GM18526 (cell line): ENCODE results near the gene ZNF628.
A peak's percentile ranks its signal among the peaks of the same experiment; 100 is the strongest.

Experiments
- POLR2A ChIP-seq: IDR thresholded peaks from 3 replicates; pipeline ENCODE4 v1.6.1; 2011; ENCODE audit not compliant: insufficient read length; ENCODE audit errors: extremely low read depth

Gene ZNF628

DNA sequence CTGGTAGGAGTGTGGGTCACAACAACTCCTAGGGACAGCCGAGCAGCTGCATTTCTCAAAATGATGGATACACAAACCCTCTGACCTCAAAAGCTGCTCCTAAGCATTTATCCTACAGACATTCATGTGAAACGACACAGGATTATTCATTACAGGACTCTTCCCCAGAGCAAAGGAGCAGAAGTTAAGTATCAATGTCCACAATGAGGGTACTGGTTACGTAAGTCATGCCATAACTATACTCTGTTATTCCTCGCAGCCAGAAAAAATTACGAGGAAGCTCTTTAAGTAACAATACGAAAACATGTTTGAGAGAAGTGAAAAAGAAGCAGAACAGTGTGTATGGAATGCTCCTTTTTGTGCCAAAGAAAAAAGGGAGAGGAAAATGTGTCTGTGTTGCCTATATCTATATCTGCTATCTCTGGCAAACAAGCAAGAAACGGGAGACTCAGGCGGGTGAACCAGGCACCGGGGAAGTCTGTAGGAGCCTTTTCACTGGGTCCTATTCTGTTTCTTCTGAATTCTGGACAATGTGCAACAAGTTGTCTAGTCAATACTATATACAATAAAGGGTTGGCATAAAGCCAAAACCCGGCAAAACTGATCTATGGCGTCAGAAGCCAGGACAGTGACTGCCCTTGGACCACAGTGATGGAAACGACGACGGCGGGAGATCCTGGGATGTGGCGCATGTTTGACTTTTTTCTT lies 16.3 kb upstream of the ZNF628 start:
- no peak for TF ChIP-seq POLR2A

DNA sequence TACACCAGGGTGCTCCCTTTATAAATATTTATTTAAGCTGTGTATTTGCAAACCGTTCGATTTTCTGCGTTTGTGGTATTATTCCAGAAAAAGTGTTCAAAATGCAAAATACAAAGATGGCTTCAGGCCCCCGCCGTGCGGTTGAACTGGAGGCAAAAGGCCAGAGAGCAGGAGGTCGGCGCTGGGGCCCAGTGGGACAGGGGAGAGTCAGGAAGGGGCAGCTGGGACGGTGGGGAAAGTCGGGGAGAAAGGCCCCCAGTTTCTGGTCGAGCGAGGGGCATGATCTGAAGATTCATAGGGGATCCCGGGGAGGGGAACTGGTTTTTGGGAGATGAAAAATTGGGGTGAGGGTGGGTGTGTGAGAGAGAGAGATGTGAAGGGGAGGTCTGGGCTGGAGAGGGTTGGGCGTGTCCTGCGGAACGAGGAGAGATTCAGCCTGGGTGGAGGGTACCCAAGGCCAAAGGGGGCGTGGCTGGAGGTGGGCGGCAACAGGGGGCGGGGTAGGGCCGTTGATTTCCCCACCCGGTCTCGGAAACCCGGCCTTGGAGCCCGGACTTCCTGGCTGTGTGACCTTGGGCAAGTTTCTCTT lies 15.7 kb upstream of the ZNF628 start:
- no peak for TF ChIP-seq POLR2A

DNA sequence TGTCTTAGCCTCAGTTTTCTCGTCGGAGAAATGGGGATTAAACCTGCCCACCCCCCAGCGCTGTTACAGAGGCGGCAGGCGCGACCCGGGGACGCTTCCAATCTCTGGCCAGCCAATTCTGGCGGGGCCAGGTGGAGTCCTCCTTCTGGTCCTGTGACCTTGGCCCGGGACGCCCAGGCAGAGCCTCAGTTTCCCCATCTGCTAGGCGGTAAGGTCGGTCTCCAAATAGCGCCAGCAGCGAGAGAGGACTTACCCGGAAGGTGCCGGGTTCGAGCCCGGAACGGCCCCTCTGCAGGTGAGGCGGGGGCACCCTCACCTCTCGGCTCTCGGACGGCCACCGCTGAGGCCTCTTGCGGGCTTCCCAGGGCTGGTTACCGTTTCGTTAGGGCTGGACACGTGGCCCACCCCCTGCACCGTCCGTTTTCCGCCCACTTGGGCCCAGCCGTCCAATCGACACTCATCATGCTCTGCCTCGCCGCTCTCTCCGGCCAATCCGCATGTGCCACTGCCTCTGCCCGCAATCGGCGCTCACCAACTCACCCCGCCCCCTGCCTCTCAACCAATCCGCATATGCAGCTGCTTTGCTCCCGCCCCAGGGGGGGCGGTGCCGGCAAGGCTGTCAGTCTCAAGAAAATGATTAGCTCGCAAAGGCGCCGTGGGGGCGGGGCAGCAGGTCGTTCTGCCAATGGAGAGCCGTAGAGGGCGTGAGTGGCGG lies 15.0 kb upstream of the ZNF628 start, which contains the start of gene ISOC2:
ISOC2 (minus strand) TSS at position 384 of the 715 bp plus-strand sequence. CDS start 5,156 bp downstream, outside the sequence.
- peak; percentile 73 for TF ChIP-seq POLR2A

DNA sequence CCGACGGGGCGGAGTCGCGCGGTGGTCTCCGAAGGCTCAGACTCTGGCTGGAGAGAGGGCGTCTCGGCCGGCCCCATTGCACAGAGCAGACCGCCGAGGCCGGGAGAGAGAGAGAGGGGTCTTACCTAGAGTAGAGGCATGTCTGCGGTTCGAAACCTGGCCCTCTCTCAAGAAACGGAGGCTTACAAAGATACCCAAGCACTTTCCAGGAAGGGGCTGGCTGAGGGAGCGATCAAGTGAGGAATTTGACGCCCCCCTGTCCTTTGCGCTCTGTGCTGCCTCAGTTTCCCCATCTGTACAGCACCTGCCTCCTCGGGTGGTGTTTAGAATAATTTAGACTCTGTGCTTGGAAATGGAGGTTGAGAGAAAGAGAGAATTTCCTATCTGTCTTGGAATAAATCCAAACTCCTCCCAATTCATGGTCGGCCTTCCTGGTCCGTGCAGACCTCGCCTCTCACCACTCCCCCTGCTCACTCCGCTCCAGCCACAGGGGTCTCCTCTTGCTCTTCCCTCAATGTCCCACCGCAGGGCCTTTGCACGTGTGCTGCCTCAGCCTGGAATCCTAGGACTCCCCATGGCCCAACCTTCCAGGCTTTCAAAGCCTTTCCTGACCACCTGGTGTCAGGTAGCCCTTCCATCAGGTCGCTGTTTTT lies 14.3 kb upstream of the ZNF628 start:
- TF ChIP-seq POLR2A = peak; percentile 43

- TF ChIP-seq POLR2A = no peak
Measured at GRCh38 chr19:55462722-55463121, 13.7 kb upstream of the ZNF628 start.

DNA sequence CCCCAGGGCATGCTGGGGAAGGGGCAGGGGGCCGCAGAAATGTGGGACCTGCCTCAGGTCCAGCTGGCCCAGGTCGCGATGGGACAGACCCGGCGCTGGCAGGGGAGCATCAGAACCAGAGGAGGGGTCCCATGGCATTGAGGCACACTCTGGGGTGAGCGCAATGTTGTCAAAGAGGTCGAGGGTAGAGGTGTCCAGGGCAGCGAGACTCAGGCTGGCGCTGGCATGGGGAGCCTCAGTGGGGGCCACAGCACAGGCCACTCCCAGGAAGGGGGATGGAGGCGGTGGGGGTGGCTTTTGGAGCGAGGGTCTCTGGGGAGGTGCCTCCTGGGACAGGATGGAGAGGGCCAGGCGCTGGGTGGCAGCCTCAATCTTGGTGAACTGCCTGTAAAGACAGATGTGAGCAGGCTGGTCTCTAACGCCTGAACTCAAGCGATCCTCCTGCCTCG lies 12.8 kb upstream of the ZNF628 start:
- no peak for TF ChIP-seq POLR2A

DNA sequence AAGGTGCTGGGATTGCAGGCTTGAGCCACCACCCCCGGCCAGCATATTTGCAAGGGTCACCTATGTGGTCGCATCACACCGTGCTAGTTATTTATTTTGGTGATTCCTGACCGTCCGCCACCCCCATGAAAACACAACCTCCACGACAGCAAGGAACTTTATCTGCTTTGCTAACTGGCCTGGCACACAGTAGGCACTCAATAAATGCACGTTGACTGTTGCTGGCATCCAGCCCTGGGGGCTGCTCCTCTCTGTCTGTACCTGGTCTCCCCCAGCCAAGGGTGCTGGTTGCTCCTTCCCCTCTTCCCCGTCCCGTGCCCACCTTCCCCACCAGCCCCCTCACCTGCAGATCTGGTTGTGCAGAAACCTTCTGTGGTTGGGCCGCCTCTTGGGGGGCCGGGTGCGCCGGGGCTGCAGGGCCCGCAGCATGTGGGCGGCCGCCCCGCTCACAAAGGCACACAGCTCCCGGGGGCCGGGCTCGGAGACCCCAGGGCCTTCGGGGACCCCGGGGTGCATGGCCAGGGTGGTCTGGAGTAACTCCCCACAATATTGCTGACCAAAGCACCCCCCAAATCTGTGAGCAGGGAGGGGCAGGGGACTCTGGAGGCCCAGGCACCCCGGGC lies 12.3 kb upstream of the ZNF628 start:
- TF ChIP-seq POLR2A = no peak

DNA sequence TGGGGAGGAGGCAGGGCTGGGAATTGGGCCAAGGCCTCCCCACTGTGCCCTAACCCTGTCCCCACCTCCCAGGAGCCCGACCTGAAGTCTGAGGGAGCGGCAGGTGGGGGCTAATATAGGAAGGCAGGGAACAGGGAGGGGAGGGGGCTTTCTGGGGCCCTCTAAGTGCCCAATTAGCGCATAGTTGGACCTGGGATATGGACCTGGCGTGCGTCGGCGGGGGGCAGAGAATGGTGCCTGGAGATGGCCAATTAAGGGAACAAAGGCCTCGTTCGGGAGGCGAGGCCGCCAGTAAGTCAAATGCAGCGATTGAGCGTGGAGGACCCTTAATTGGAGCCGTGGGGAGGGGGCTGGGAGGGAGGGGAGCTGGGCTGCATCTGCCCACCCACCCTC lies 11.8 kb upstream of the ZNF628 start, which contains the start of gene C19orf85:
C19orf85 (minus strand) TSS at position 90 of the 393 bp plus-strand sequence. CDS start 197 bp downstream, outside the sequence.
- TF ChIP-seq POLR2A = no peak

DNA sequence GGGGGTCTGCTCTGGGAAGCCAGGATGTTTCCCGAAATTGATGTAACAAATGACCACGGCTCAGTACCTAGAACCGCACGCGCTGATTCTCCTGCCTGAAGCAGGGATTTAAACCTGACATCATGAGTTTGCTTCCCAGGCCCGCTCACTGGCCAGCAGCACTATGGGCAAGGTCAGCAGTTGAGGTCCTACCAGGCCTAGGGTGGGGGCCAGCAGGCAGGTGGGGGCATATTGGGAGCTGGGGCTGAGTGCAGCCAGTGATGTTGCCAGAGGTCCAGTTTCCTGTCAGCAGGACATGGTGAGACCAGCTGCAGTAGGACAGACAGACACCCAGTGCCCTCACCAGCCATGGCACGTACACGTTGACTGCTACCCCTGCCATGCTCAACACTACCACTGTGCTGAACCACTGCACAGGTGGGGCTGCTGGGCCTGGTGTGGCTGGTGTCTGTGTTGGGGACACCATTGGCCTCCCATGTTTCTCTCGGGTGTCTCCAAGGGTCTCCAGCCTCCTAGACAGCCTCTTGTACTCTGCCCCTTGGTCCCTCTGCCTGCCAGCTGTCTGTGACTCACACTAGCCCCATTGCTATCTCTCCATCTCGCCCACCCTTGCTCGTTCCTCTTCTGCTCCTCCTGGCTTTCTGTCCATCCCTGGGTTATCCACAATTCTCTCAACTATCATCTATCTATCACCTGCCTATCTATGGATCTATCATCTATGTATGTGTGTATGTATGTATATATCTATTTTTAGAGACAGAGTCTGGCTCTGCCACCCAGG lies 10.8 kb upstream of the ZNF628 start:
- TF ChIP-seq POLR2A = no peak

- no peak for TF ChIP-seq POLR2A
Measured at GRCh38 chr19:55466241-55466614, 10.2 kb upstream of the ZNF628 start.

DNA sequence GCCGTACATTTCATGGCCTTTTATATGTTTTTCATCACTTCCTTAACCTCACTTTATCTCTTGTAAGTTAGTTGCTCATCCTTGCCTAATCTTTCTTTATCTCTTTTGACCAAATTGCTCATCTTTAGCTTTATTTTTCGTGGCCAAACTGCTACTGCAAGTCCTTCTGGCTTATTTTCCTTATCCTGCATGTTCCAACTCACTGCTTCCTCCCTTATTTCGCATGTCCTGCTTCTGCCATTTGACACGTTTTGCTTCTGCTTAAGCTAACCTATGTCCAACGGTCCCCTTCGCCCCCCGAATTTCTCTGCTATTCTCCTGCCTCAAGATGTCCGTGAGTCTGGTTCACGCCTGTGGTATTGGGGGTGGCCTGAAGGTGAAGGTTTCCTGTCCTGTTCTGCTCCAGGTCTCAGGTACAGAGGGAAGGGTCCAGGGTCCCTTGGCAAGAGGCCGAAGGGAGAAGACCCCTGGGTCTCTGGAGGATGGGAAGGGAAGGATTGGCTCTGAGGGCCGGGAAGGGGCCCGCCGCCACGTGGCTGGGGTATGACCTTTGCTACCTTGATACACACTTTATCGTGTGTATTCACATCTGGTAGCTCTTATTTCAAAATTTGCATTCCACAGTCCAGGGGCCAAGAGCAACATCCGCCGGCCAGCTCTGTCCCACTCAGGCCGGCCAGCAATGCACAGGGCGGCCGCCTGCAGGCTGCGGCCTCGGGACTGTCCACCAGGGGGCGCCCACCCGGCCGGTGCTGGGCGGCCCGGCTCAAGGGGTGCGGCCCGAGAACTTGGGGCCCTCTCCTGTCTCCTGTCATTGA lies 9.0 kb upstream of the ZNF628 start:
- TF ChIP-seq POLR2A = no peak

- TF ChIP-seq POLR2A = no peak
Measured at GRCh38 chr19:55468054-55468393, 8.4 kb upstream of the ZNF628 start.

GRCh38 chr19:55471266-55471665 lies 5.2 kb upstream of the ZNF628 start:
- no peak for TF ChIP-seq POLR2A

DNA sequence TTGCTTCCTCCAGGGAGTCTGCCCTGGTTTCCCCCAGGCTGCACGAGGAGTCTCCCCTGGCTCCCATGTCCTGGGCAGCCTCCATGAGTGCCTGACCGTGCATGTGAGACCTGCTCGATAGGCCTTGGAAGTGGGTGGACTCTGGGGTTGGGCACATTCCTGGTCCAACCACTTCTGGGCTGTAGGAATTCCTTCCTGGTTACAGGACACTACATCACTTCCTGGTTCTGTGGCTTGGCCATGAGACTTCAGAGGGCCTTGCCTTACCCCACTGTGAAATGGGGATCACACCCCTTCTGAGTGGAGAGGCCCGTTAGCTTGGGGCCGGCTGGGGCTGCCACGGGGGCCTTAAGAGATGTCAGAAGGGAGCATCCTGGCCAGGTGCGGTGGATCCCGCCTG lies 4.0 kb upstream of the ZNF628 start:
- no peak for TF ChIP-seq POLR2A
